Middle frontal gyrus (tissue), 1 donor: Measurements from ENCODE around the gene KDM4E.
A peak's percentile ranks its signal among the peaks of the same experiment; 100 is the strongest.

Experiments used
- DNase-seq: peaks from one replicate; pipeline ENCODE4 v3.0.0-alpha.2; 2015; ENCODE audit warnings: low spot score; ENCODE audit errors: extremely low spot score

The KDM4E gene

DNA sequence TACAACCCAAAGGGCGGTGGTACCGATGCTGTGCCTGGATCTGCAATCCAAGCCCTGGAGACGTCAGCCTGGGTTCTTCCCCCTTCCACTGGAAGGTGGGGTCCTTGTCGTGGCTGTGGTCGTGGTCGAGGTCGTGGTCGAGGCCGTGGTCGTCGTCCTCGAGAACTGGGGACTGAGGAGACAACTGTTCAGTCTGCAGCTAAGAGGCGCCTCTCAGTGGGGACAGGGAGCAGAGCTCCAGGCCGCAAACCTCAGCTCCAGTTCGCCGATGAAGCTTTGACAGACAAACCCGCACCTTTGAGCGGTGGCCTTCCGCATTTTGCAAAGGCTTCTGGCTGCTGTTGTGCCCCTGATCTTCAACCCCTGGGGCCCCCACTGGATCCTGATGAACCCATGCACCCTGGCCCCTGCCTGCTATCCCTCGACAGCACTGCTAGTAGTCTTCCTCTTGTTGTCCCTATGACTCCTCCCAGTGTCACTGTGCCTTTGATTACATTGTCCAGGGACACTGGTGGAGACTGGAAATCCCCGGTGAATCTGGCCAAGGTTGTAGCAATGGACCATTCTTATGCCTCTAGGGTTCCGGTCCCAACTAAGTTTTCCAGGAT is 25.6 kb downstream of the KDM4E start:
- no peak for DNase-seq

DNA sequence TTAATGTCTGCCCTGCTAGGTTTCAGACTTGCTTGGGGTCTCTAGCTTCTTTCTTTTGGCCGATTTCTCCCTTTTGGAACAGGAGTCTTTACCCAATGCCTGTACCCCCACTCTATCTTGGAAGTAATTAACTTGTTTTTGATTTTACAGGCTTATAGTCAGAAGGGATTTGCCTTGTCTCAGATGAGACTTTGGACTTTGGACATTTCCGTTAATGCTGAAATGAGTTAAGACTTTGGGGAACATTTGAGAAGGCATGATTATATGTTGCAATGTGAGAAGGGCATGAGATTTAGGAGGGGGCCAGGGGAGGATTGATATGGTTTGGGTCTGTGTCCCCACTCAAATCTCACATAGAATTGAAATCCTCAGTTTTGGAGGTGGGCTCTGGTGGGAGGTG is 29.3 kb downstream of the KDM4E start:
- no peak for DNase-seq

DNA sequence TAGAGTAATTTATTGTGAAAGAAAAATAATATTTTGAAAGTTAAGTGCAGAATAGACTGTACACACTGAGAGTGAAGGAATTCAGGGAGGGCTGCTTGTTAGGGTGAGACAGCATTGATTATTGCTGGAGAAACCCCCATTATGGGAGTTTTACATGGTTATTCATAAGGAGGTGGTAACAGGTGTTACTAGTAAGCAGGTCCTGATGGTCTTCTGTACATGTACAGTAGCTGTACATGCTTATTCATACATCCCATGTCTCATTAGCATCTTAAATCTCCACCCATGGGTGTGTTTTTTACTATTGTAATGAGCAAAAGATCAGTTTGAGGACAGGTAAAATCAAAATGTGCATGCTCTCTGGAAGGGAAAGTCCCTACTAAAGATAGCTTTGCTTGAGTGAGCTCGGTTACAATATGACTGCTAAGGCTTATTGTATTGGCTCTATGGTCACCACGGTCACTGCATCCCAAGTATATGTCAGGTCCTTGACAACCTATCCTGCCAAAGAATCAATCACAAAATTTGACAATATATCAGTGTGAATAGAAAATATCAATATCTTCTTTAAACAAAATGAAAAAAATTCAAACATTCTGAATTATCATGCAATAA is 30.3 kb downstream of the KDM4E start:
- DNase-seq = no peak

DNA sequence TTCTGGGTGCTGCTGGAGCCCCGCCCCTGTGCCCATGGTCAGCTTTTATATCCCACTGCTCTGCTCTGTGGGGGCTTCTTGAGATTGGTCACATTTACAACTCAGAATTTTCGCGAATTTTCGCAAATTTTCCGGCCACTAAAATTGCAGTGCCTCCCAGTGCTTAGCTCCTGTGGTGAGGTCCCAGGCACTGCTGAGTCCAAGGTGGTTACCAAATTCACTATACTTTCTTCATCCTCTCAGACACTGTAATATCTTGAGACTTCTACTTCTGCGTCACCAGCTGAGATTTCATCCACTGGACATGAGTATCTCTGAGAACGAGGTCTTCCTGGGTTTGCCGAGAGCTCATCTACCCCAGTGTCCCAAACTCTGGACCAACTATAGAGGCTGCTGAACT is 32.9 kb downstream of the KDM4E start:
- no peak for DNase-seq

DNA sequence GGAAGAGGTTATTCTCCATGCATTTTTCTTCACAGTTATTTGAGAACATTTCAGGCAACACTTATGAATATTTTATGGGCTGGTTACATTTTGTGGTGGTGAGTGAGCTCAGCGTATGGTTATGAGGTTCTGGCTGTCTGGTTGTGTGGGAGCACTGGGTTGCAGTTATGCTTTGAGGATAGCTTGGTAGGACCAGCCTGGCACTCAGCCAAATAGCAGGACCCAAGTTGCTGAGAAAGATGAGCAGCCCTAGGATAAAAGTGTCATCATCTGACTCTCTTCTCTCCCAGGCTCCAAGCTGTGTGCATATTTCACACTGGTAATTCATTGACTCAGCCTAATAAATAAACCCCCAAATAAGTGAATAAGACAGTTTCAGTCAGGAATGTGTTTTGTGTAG is 33.6 kb downstream of the KDM4E start:
- no peak for DNase-seq

DNA sequence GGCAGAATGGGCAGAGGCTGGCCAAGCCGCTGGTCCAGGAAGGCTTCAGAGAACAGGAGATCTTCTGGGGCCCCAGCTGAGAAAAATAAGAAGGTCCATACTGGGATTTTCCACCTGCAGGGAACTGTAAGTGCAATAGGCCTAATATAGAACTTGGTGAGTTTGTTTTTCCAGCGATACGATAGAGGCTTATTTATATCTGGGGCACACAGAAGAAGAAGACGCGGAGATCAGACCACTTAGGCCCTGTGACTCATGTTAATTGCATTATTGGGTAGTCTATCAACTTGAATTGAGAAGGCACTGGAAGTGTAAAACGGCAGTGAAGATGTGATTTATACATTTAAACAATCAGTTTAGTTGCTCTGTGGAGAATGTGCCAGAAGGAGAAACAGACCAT is 34.0 kb downstream of the KDM4E start:
- DNase-seq = no peak

DNA sequence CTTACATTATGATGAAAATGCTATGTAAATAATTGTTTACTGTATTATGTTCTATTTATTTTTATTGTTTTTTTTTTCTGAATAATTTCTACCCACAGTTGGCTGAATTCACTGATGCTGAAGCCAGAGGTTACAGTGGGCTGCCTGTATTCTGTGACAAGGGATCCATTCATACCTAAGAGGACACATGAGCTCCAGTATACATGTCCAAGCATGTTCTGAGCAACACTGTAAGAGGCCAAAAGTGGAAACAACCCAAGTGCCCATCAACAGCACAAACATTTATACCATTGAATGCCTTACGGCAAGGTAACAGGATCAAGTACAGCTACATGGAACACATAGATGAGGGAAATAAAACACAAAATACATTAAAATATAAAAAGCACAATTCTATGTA is 40.3 kb downstream of the KDM4E start:
- no peak for DNase-seq

DNA sequence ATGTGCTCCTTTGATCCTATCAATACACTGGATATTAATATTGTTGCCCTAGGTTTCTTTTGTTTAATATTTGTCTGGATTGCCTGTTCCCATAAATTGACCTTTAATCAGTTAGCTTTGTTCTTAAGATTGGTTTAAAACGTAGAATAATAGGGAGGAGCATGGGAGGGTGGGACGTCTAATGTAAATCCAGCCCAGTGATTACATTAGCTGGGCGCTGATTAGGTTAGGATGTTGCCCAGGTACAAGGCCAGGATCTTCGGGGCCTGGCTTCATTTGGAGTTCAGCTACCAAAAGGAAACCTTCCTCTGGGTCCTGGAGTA is 41.6 kb downstream of the KDM4E start, which contains the start of gene SRSF8:
Gene SRSF8 (plus strand): TSS at position 204 of the 323 bp plus-strand sequence. CDS start 308 bp downstream, outside the sequence.
- DNase-seq = no peak

DNA sequence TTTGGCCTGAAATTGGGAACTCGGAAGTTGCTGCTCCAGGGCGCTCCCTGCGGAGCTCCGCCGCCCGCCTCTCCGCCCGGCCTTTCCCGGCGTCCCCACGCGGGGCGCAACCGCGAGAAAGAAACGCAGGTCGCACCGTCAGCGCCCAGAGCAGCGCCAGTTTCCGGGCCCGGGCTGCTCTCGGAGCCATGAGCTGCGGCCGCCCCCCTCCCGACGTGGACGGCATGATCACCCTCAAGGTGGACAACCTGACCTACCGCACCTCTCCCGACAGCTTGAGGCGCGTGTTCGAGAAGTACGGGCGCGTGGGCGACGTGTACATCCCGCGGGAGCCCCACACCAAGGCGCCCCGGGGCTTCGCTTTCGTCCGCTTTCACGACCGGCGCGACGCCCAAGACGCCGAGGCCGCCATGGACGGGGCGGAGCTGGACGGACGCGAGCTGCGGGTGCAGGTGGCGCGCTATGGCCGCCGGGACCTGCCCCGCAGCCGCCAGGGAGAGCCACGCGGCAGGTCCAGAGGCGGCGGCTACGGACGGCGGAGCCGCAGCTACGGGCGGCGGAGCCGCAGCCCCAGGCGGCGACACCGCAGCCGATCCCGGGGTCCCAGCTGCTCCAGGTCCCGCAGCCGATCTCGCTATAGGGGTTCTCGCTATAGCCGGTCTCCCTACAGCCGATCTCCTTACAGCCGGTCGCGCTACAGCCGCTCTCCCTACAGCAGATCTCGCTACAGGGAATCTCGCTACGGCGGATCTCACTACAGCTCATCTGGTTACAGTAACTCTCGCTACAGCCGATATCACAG is 42.2 kb downstream of the KDM4E start:
- DNase-seq = peak; percentile 69

DNA sequence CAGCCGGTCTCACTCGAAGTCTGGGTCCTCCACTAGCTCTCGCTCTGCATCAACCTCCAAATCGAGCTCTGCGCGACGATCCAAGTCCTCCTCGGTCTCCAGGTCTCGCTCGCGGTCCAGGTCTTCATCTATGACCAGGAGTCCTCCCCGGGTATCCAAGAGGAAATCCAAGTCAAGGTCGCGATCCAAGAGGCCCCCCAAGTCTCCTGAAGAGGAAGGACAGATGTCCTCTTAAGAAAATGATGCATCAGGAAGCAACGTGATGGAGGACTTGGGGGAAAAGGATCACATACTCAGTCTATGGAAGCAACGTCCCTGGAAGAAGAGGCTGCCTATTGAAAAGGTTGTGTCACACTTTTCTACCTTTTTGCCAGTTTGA is 42.8 kb downstream of the KDM4E start:
- DNase-seq = no peak

DNA sequence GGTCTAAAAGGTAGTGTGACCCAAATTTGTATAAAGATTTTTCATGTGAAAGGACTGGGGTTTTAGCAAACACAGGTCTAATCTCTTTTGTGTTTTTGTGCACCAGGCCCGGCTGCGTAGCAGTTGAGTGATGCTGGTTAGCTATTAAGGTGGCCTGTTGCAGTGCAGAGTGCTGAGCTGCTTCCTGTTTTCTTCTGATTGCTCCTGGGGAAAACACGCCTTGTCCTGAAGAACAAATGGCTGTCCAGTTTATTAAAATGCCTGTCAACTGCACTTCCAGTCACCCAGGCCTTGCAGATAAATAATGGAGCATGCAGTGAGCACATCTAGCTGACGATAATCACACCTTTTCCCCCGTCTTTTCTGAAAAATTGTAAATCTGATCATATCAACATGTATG is 43.5 kb downstream of the KDM4E start:
- DNase-seq = peak; percentile 69

DNA sequence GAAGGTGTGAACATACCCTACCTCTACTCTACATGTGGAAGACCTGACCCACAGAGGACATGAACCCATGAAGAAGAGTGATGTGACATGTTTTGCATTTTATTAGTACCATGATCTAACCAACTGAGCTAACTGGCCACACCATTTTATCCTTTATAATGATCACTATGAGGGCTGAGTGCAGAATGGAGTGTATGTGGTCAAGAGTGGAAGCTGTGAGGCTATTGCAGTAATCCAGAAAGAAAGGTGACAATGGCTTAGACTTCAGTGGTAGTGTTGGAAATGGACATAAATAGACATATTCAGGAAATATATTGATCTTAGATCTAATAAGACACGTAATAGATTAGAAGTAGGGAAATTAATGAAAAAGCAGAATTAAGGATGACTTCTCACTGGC is 45.4 kb downstream of the KDM4E start:
- DNase-seq = no peak

DNA sequence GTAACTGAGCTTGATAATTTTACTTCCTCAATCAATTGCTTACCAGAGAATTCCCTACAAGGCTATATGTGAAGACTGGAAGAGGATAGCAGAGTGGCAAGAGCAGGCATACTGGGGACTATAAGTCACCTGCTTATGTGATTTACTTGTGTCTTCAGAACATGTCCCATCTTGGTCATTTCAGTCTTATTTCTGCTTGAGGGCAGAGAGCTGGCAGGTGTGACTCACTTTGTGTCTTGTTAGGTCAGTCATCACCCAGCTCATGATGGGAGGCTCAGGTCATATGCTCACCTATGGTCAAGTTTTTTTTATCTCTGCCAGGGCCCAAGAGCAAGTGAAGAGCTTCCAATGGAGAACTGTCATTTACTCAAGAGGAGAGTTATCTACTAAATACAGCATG is 47.9 kb downstream of the KDM4E start:
- no peak for DNase-seq

DNA sequence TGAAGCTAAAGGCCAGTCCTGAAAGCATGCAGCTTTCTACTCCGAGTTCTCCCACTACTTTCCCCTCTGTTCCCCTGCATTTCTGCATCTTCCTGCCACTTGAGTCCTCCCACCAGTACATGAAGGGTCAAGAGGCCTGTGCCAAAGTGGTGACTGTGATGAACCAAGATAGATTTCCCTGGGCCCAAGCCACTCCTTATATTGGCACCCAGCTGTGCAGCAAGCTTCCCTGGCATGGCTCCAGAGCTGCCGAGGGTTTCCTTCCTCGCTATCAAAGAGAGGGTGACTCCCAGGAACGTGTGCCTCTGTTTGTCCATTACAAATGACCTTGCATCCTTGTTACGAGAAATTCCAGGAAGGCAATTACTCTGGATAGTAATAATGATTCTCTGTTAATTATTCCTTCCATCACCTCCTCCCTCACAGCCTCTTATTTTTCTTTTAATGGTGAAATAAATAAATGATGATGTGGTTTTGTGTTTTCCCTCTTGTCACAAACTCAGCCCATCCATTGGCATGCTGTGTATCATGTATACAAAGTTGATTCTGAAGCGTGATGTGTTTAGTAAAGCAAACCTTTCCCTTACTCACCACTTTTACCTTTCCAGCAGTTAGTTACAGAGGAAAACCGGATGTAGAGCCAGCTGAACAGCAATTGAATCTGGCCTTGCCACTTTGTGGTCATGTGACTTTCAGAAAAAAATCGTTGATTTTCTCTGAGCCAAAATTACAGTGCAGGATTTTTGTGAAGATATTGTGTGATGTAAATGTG is 49.9 kb downstream of the KDM4E start:
- DNase-seq = no peak

DNA sequence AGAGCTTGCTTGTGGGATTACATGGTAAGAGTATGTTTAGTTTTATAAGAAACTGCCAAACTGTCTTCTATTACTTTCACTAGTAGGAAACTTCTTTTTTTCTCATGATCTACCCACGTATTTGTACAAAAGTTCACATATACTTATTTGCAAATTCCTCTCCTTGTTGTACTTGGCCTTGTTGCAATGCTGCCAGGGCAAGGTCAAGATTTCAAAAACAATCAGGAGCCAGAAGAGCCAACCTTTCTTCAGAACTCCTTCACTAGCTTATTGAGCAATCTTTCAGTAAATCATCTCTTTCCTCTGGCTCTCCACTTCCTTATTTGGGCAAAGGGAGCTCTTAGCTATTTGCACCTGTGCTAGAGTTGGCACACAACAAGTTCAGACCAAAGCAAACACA is 51.4 kb downstream of the KDM4E start:
- no peak for DNase-seq

DNA sequence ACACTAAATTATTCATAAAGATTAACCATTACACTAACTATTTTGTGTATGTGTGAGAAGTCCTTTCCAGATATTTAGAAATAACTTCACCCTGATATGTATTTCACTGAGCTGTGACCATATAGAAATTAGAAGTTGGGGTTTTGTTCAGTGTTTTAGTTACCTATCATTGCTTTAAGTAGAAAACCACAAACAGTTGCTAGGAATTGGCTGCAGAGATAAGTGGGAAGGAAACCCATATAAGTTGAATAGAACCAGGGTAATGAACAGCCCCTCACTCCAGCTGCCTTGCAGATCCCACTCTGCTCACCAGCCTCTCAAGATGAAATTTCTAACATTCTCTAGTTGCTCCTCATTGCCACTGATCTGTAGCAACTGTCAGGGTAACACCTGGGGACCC is 51.9 kb downstream of the KDM4E start:
- no peak for DNase-seq
